Gastroesophageal sphincter (tissue), 4 donors: ENCODE results near the gene DNAJB6. TPM values are rescaled to one million over a fixed set of nuclear protein-coding genes. Genes with fewer than 3 reads are reported as not detected.

Experiments used
- ATAC-seq: fragments of 150-250 bp; one replicate; pipeline ENCODE4 v1.9.1; 2016; ENCODE audit warnings: mild to moderate bottlenecking, moderate library complexity
- H3K27ac ChIP-seq, 4 donors: fragments of 200-600 bp; sonication (generic) in 3 of 4; 1 replicate in 3 of 4; 2 replicates in 1 of 4; pipeline ENCODE4 v1.5.1; 2016 to 2019
- H3K27me3 ChIP-seq: fragments of 200-600 bp; sonication (generic); one replicate; pipeline ENCODE4 v1.5.1; 2019
- H3K36me3 ChIP-seq, 2 donors: fragments of 200-600 bp; sonication (generic); one replicate each; pipeline ENCODE4 v1.5.1; 2019; ENCODE audit warnings: control low read depth in 1 of 2
- H3K4me1 ChIP-seq, 3 donors: fragments of 200-600 bp; sonication (generic); 1 replicate in 2 of 3; 2 replicates in 1 of 3; pipeline ENCODE4 v1.5.1; 2016 to 2019; ENCODE audit warnings: control low read depth in 2 of 3
- H3K4me3 ChIP-seq, 2 donors: fragments of 200-600 bp; sonication (generic); one replicate each; pipeline ENCODE4 v1.5.1; 2019; ENCODE audit warnings: mild to moderate bottlenecking in 1 of 2, moderate library complexity in 1 of 2
- H3K9me3 ChIP-seq, 3 donors: fragments of 200-600 bp; sonication (generic); one replicate each; pipeline ENCODE4 v1.5.1; 2017 to 2019; ENCODE audit warnings: control low read depth in 2 of 3
- EP300 ChIP-seq: sonication (generic); formaldehyde crosslinking; IDR thresholded peaks from one replicate; pipeline ENCODE4 v1.6.1; 2017; ENCODE audit warnings: antibody characterized with exemption, mild to moderate bottlenecking
- POLR2A ChIP-seq, 2 donors: fragments of 450-650 bp; IDR thresholded peaks; one replicate each; pipeline ENCODE4 v1.6.1; 2017; ENCODE audit warnings: antibody characterized with exemption in 2 of 2, mild to moderate bottlenecking in 2 of 2, moderate library complexity in 1 of 2
- POLR2AphosphoS5 ChIP-seq: sonication (generic); formaldehyde crosslinking; IDR thresholded peaks from one replicate; pipeline ENCODE4 v1.6.1; 2017; ENCODE audit warnings: antibody characterized with exemption
- WGBS, 2 donors: methylation state at CpG; one replicate each; pipeline ENCODE4 v1.1.5; 2018; ENCODE audit warnings: low coverage in 1 of 2; 5-methylcytosine and 5-hydroxymethylcytosine counted together
- total RNA-seq, 4 donors: library from RNA; depleted of rRNA; stranded (reverse); fragments of >200 nt; gene quantifications; one replicate each; pipeline ENCODE4 v1.1.0, GENCODE V29; 2016
- TF ChIP-seq, protein P1 (sequence below), 4 experiments: fragments of 200-600 bp in 2 of 4; fragments of 450-650 bp in 2 of 4; sonication (generic) in 1 of 4; IDR thresholded peaks; one replicate each; pipeline ENCODE4 v1.5.1; 2017 to 2019; ENCODE audit warnings: antibody characterized with exemption in 4 of 4, mild to moderate bottlenecking in 2 of 4, moderate library complexity in 2 of 4

DNAJB6 gene
- total RNA-seq, 4 donors from 2014 or later: 117 to 195 (median 148) TPM

DNA sequence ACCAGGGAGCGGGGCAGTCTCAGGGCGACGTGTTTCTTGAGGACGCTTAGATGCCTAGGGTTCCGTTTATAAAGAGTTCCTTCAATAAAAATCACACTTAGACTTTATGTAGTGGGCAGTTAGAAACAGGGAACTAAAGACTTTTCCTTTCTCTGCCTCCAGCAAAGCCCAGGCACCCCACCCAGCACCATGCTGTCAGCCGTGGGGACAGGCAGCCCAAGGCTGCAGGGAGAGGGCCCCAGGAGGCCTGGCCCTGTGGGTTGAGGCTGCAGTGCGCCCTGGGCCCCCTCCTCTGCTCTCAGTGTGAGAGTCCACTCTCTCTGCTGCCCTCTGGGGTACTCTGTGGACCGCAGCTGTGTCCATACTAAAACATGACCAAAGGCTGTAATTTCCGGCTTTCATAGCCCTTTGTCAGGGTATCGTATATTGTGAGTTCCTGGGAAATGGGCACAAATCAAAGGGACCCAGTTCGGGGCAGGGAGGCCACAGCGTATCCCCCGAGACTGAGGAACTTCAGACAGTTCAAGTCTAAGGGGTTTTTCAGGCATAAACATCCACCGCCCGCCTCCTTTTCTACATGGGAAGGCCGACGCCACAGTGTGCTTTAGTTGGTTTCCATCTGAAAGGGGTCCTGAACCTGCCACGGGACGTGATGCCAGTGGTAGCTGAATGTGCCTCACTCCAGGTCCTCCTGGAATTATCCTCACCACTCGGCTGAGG is 59.7 kb downstream of the DNAJB6 start:
- no peaks in the 10 kb centered on the region for H3K27me3 ChIP-seq
- no peak overlapping the region for H3K4me3 ChIP-seq
- ATAC-seq: no peak
- H3K36me3 ChIP-seq: peaks cover 0 to 54% of the 10 kb centered on the region in 2 donors
- WGBS, 2 donors: 90 to 95% methylated on average over 7 to 11 of the region's 20 CpGs
- H3K9me3 ChIP-seq: no peaks in the 10 kb centered on the region
- TF ChIP-seq EP300 (no peak), POLR2A (IDR thresholded peaks at IDR 0.05) (no peak), POLR2AphosphoS5 (no peak)
- TF ChIP-seq, protein P1, sequence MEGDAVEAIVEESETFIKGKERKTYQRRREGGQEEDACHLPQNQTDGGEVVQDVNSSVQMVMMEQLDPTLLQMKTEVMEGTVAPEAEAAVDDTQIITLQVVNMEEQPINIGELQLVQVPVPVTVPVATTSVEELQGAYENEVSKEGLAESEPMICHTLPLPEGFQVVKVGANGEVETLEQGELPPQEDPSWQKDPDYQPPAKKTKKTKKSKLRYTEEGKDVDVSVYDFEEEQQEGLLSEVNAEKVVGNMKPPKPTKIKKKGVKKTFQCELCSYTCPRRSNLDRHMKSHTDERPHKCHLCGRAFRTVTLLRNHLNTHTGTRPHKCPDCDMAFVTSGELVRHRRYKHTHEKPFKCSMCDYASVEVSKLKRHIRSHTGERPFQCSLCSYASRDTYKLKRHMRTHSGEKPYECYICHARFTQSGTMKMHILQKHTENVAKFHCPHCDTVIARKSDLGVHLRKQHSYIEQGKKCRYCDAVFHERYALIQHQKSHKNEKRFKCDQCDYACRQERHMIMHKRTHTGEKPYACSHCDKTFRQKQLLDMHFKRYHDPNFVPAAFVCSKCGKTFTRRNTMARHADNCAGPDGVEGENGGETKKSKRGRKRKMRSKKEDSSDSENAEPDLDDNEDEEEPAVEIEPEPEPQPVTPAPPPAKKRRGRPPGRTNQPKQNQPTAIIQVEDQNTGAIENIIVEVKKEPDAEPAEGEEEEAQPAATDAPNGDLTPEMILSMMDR (IDR thresholded peaks at IDR 0.05): no peak
- H3K4me1 ChIP-seq: peaks cover 0 to 22% (median 5%) of the 10 kb centered on the region in 3 donors
- no peak overlapping the region for H3K27ac ChIP-seq

DNA sequence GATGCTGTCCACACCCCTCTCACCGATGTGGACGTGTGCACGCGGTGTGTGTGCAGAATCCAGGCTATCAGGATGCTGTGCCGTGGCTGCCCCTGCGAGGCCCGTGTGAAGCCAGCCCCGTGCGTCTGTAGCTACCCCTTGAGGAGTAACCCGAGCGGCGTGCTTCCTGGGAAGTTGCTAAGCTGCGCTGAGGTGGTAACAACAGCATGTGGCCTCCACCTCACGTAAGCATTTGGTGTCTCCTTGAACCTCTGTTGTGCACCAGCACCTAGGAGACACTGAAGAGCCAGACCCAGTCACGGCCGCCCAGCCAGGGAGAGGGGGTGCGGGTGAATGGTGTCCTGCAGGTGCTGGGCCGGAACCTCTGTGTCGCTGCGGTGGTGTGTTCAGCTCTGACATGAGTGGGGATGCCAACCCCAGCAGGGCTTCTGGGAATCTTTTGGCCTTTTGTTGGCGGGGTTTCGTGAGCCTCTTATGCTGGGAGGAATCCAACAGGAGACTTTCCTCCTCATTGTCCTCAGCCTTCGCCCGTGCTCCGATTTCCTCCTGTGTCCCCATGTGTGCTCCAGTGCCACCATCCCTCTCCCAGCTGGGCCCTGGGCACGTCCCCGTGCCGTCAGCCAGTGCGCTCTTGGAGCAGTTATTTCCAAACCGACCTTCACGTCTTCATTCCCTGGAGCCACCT is 60.4 kb downstream of the DNAJB6 start:
- WGBS, 2 donors: 86 to 93% methylated on average over 8 to 13 of the region's 31 CpGs
- no peak for TF ChIP-seq EP300
- TF ChIP-seq, protein P1 (IDR thresholded peaks at IDR 0.05): no peak
- no peak for TF ChIP-seq POLR2AphosphoS5
- TF ChIP-seq POLR2A (IDR thresholded peaks at IDR 0.05): no peak
- ATAC-seq: no peak
- Histone ChIP-seq H3K27ac (peak overlapping the region in 3 of 4 donors; percentile 11 to 53 (median 50)), H3K4me1 (peaks cover 0 to 22% (median 5%) of the 10 kb centered on the region in 3 donors), H3K4me3 (no peak overlapping the region), H3K36me3 (peaks cover 0 to 57% of the 10 kb centered on the region in 2 donors), H3K27me3 (no peaks in the 10 kb centered on the region), H3K9me3 (no peaks in the 10 kb centered on the region)

DNA sequence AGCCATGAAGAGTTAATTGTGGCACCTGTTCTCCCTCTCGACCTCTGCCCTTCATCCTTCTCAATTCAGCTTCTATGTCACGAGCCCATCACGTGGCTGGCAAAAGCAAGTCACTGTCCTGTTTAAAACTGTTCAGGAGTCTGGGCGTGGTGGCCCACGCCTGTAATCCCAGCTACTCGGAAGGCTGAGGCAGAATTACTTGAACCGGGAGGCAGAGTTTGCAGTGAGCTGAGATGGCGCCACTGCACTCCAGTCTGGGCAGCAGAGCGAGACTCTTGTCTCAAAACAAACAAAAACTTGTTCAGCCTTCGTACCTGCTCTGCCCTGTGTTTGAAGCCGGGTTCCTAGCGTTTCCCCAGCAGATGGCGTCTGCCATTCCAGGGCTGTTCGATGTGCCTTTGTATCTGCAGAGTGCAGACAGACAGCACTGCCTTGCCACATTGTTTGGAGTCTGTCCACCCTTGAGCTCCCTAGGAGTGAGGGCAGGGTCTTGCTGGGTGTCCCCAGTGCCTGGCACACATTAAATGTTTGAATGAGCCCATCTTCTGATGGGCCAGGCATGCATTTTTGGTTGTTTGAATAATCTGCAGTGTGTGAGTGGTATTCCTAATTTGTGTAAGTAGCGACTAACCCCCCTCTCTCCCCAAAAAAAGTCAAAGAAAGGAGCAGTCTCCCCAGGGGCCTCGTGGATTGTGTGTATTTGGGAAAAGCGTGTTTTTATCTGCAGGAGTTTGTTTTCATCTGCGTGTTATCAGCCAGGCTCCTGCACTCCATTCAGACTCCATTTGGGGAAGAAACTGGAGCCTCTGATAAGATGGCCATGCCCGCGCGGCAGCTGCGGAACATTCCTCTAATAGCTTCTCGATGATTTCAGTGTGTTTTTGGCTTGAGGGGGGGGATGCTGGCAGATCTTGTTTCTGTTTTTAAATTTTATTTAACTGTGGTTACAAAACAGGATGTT is 61.2 kb downstream of the DNAJB6 start:
- peak; percentile 45 for ATAC-seq
- 54 to 57% methylated on average over 12 to 13 of the region's 23 CpGs for WGBS, 2 donors
- H3K4me1 ChIP-seq: peaks cover 0 to 22% (median 5%) of the 10 kb centered on the region in 3 donors
- H3K9me3 ChIP-seq: no peaks in the 10 kb centered on the region
- TF ChIP-seq, protein P1 (IDR thresholded peaks at IDR 0.05): peak in 1 of 4 experiments; percentile 19
- TF ChIP-seq EP300: no peak
- peak overlapping the region in 3 of 4 donors; percentile 11 to 53 (median 50) for H3K27ac ChIP-seq
- no peaks in the 10 kb centered on the region for H3K27me3 ChIP-seq
- no peak overlapping the region for H3K4me3 ChIP-seq
- peaks cover 0 to 65% of the 10 kb centered on the region in 2 donors for H3K36me3 ChIP-seq

DNA sequence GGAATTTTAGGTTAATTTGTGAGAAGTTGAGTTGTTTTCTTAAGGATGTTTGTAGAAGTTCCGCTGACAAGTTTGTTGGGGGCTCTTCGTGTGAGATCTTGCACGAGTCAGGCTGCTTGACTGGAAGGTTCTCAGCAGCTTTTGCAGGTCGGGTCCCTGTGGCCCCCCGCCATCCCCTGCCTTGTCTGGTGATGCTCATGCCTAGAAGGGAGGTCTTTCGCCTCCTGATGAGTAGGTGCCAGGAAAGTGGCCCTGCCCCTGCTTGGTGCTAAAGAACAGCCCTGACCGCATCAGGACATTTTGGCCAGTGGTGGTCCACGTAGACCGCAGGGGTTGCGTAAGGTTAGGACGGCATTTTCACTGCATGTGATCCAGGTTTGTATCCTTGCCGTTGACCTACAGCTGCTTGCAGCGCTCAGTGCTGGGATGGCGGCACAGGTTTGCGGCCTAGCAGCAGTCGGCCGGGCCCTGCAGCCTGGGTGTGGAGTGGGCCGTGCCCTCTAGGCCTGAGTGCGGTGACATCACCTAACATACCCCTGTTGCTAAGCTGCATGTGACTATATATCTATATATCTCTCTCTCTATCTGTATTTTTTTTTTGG is 62.4 kb downstream of the DNAJB6 start:
- no peak for TF ChIP-seq EP300
- TF ChIP-seq POLR2AphosphoS5: no peak
- no peak for TF ChIP-seq POLR2A (IDR thresholded peaks at IDR 0.05)
- TF ChIP-seq, protein P1 (IDR thresholded peaks at IDR 0.05): no peak
- no peak for ATAC-seq
- Histone ChIP-seq H3K36me3 (peaks cover 0 to 71% of the 10 kb centered on the region in 2 donors), H3K27ac (peak overlapping the region in 3 of 4 donors; percentile 24 to 53 (median 50)), H3K4me3 (no peak overlapping the region), H3K9me3 (no peaks in the 10 kb centered on the region), H3K27me3 (no peaks in the 10 kb centered on the region), H3K4me1 (peaks cover 0 to 22% (median 5%) of the 10 kb centered on the region in 3 donors)
- WGBS, 2 donors: 91% methylated on average over 6 of the region's 19 CpGs; no CpG with 5 or more reads in 1 of the 2 donors
